ENCODE measurements around the gene SPATA32.

SPATA32 gene

DNA sequence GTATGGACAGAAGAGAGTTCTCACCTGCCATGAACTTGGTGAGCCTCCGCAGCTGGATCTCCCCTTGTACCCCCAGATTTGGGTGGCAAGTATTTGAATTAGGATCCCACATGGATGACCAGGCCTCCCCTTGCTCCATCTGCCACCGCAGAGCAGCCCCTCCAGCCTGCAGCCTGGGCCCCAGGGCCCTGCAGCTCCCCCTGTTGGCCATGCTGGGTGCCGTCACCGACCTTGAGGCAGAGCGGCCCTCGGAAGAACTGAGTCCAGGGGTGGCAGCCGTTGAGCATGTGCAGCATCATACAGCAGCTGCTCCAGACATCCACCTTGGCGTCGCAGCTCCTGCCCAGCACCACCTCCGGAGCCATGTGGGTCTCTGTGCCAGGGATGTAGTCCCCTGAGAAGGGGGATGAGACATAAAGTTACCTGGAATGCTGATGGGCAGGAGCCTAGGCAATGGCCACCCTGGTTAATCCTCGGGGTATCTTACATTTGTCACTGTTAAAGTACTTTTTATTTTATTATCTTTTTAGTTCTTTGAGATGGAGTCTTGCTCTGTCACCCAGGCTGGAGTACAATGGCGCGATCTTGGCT, 9.0 kb upstream of the SPATA32 start:
- H3K18ac ChIP-seq (ENCODE audit: low read length) = no peak overlapping the region
- no CpG with 5 or more reads among the region's 13 CpGs for WGBS, 2 donors (ENCODE audit: extremely low coverage in 2 of 2, insufficient read length in 2 of 2, insufficient replicate concordance in 1 of 2)
- H3K14ac ChIP-seq (ENCODE audit: low read length) = peak overlapping the region; percentile 4
- H3K36me3 ChIP-seq (replicated peaks in 1 of 2; ENCODE audit: control insufficient read depth in 2 of 2, insufficient read depth in 2 of 2, low read length in 2 of 2) = peaks cover 46 to 79% of the 10 kb centered on the region in 2 donors
- no peak overlapping the region for H2BK12ac ChIP-seq (ENCODE audit: low read length)
- H2AK5ac ChIP-seq (ENCODE audit: low read depth, low read length) = peak overlapping the region; percentile 35
- no peak overlapping the region for H2BK120ac ChIP-seq (ENCODE audit: low read depth, low read length)
- no peak overlapping the region for H2BK15ac ChIP-seq (ENCODE audit: low read length)
- peaks cover 0 to 2% of the 10 kb centered on the region in 2 donors for H3K4me1 ChIP-seq (ENCODE audit: control insufficient read depth in 2 of 2, insufficient read depth in 1 of 2, low read depth in 1 of 2, low read length in 2 of 2)
- H2BK5ac ChIP-seq (ENCODE audit: low read length) = peak overlapping the region; percentile 39
- peak overlapping the region; percentile 29 for H3K23ac ChIP-seq (ENCODE audit: low read depth, low read length, poor library complexity)
- no peak overlapping the region for H3K27ac ChIP-seq (replicated peaks; ENCODE audit: low read length)
- peak overlapping the region; percentile 30 for H3K9ac ChIP-seq (ENCODE audit: low read depth, low read length, poor library complexity)
- H3K79me1 ChIP-seq (ENCODE audit: low read depth, low read length) = no peaks in the 10 kb centered on the region
- H4K8ac ChIP-seq (ENCODE audit: low read depth, low read length) = no peak overlapping the region
- H3K4me3 ChIP-seq (ENCODE audit: low read length in 2 of 2) = no peak overlapping the region
- no peaks in the 10 kb centered on the region for H3K27me3 ChIP-seq (ENCODE audit: control insufficient read depth in 3 of 3, insufficient read depth in 3 of 3, low read depth in 1 of 3, low read length in 3 of 3)
- no peak overlapping the region for H3K4me2 ChIP-seq (ENCODE audit: insufficient read depth, low read length, poor library complexity, severe bottlenecking)
- no peak overlapping the region for H3K4ac ChIP-seq (ENCODE audit: low read length)
- DNase-seq (ENCODE audit: low spot score) = peak; percentile 20
- H3K9me3 ChIP-seq (replicated peaks in 1 of 2; ENCODE audit: control insufficient read depth in 2 of 2, insufficient read depth in 1 of 2, low read depth in 1 of 2, low read length in 2 of 2) = no peaks in the 10 kb centered on the region
- H2AFZ ChIP-seq (ENCODE audit: low read length) = no peak overlapping the region
- H4K91ac ChIP-seq (ENCODE audit: low read depth, low read length, poor library complexity) = no peak overlapping the region

GRCh38 chr17:45269912-45270311, 8.0 kb upstream of the SPATA32 start:
- peaks cover 0 to 2% of the 10 kb centered on the region in 2 donors for H3K4me1 ChIP-seq (ENCODE audit: control insufficient read depth in 2 of 2, insufficient read depth in 1 of 2, low read depth in 1 of 2, low read length in 2 of 2)
- no peak overlapping the region for H2BK120ac ChIP-seq (ENCODE audit: low read depth, low read length)

GRCh38 chr17:45267436-45268055, 5.7 kb upstream of the SPATA32 start:
- peaks cover 0 to 4% of the 10 kb centered on the region in 2 donors for H3K4me1 ChIP-seq (ENCODE audit: control insufficient read depth in 2 of 2, insufficient read depth in 1 of 2, low read depth in 1 of 2, low read length in 2 of 2)
- H3K18ac ChIP-seq (ENCODE audit: low read length) = peak overlapping the region; percentile 52
- no peak for DNase-seq (ENCODE audit: low spot score)
- no peak overlapping the region for H3K4me2 ChIP-seq (ENCODE audit: insufficient read depth, low read length, poor library complexity, severe bottlenecking)
- H4K91ac ChIP-seq (ENCODE audit: low read depth, low read length, poor library complexity) = no peak overlapping the region
- H4K8ac ChIP-seq (ENCODE audit: low read depth, low read length) = no peak overlapping the region
- H2BK5ac ChIP-seq (ENCODE audit: low read length) = no peak overlapping the region
- no peak overlapping the region for H3K14ac ChIP-seq (ENCODE audit: low read length)
- H3K4me3 ChIP-seq (ENCODE audit: low read length in 2 of 2) = no peak overlapping the region
- no peak overlapping the region for H2AK5ac ChIP-seq (ENCODE audit: low read depth, low read length)
- H2BK120ac ChIP-seq (ENCODE audit: low read depth, low read length) = no peak overlapping the region
- H3K4ac ChIP-seq (ENCODE audit: low read length) = no peak overlapping the region
- peaks cover 52 to 92% of the 10 kb centered on the region in 2 donors for H3K36me3 ChIP-seq (replicated peaks in 1 of 2; ENCODE audit: control insufficient read depth in 2 of 2, insufficient read depth in 2 of 2, low read length in 2 of 2)
- peaks cover 2% of the 10 kb centered on the region for H3K79me1 ChIP-seq (ENCODE audit: low read depth, low read length)
- no peak overlapping the region for H2BK15ac ChIP-seq (ENCODE audit: low read length)
- WGBS, 2 donors (ENCODE audit: extremely low coverage in 2 of 2, insufficient read length in 2 of 2, insufficient replicate concordance in 1 of 2) = no CpG with 5 or more reads among the region's 10 CpGs
- no peaks in the 10 kb centered on the region for H3K27me3 ChIP-seq (ENCODE audit: control insufficient read depth in 3 of 3, insufficient read depth in 3 of 3, low read depth in 1 of 3, low read length in 3 of 3)
- no peak overlapping the region for H2AFZ ChIP-seq (ENCODE audit: low read length)
- no peak overlapping the region for H3K9ac ChIP-seq (ENCODE audit: low read depth, low read length, poor library complexity)
- no peaks in the 10 kb centered on the region for H3K9me3 ChIP-seq (replicated peaks in 1 of 2; ENCODE audit: control insufficient read depth in 2 of 2, insufficient read depth in 1 of 2, low read depth in 1 of 2, low read length in 2 of 2)
- H3K23ac ChIP-seq (ENCODE audit: low read depth, low read length, poor library complexity) = no peak overlapping the region
- no peak overlapping the region for H3K27ac ChIP-seq (replicated peaks; ENCODE audit: low read length)
- H2BK12ac ChIP-seq (ENCODE audit: low read length) = no peak overlapping the region

More at GRCh38 chr17:45269912-45270311, 8.0 kb upstream of the SPATA32 start:
- no peaks in the 10 kb centered on the region for H3K79me1 ChIP-seq (ENCODE audit: low read depth, low read length)
- no peak overlapping the region for H3K9ac ChIP-seq (ENCODE audit: low read depth, low read length, poor library complexity)
- no peak for DNase-seq (ENCODE audit: low spot score)
- H3K27me3 ChIP-seq (ENCODE audit: control insufficient read depth in 3 of 3, insufficient read depth in 3 of 3, low read depth in 1 of 3, low read length in 3 of 3) = no peaks in the 10 kb centered on the region
- H2AFZ ChIP-seq (ENCODE audit: low read length) = no peak overlapping the region
- H3K23ac ChIP-seq (ENCODE audit: low read depth, low read length, poor library complexity) = no peak overlapping the region
- H3K18ac ChIP-seq (ENCODE audit: low read length) = no peak overlapping the region
- H3K9me3 ChIP-seq (replicated peaks in 1 of 2; ENCODE audit: control insufficient read depth in 2 of 2, insufficient read depth in 1 of 2, low read depth in 1 of 2, low read length in 2 of 2) = no peaks in the 10 kb centered on the region
- H4K8ac ChIP-seq (ENCODE audit: low read depth, low read length) = no peak overlapping the region
- H4K91ac ChIP-seq (ENCODE audit: low read depth, low read length, poor library complexity) = no peak overlapping the region
- no peak overlapping the region for H2AK5ac ChIP-seq (ENCODE audit: low read depth, low read length)
- WGBS, 2 donors (ENCODE audit: extremely low coverage in 2 of 2, insufficient read length in 2 of 2, insufficient replicate concordance in 1 of 2) = no CpG with 5 or more reads among the region's 7 CpGs
- H3K4me2 ChIP-seq (ENCODE audit: insufficient read depth, low read length, poor library complexity, severe bottlenecking) = no peak overlapping the region
- peak overlapping the region; percentile 39 for H2BK5ac ChIP-seq (ENCODE audit: low read length)
- no peak overlapping the region for H2BK15ac ChIP-seq (ENCODE audit: low read length)
- peaks cover 50 to 87% of the 10 kb centered on the region in 2 donors for H3K36me3 ChIP-seq (replicated peaks in 1 of 2; ENCODE audit: control insufficient read depth in 2 of 2, insufficient read depth in 2 of 2, low read length in 2 of 2)
- H3K27ac ChIP-seq (replicated peaks; ENCODE audit: low read length) = no peak overlapping the region
- H3K14ac ChIP-seq (ENCODE audit: low read length) = peak overlapping the region; percentile 31
- no peak overlapping the region for H3K4ac ChIP-seq (ENCODE audit: low read length)
- H3K4me3 ChIP-seq (ENCODE audit: low read length in 2 of 2) = no peak overlapping the region
- H2BK12ac ChIP-seq (ENCODE audit: low read length) = no peak overlapping the region

GRCh38 chr17:45266372-45266926, 4.6 kb upstream of the SPATA32 start:
- H3K4me2 ChIP-seq (ENCODE audit: insufficient read depth, low read length, poor library complexity, severe bottlenecking) = no peak overlapping the region
- H3K79me1 ChIP-seq (ENCODE audit: low read depth, low read length) = peaks cover 4% of the 10 kb centered on the region
- no peak overlapping the region for H3K27ac ChIP-seq (replicated peaks; ENCODE audit: low read length)
- no peak overlapping the region for H2BK120ac ChIP-seq (ENCODE audit: low read depth, low read length)
- no peak overlapping the region for H2AK5ac ChIP-seq (ENCODE audit: low read depth, low read length)
- H2BK5ac ChIP-seq (ENCODE audit: low read length) = no peak overlapping the region
- peaks cover 0 to 9% of the 10 kb centered on the region in 2 donors for H3K4me1 ChIP-seq (ENCODE audit: control insufficient read depth in 2 of 2, insufficient read depth in 1 of 2, low read depth in 1 of 2, low read length in 2 of 2)
- no peaks in the 10 kb centered on the region for H3K27me3 ChIP-seq (ENCODE audit: control insufficient read depth in 3 of 3, insufficient read depth in 3 of 3, low read depth in 1 of 3, low read length in 3 of 3)
- no peak overlapping the region for H3K9ac ChIP-seq (ENCODE audit: low read depth, low read length, poor library complexity)
- H2AFZ ChIP-seq (ENCODE audit: low read length) = no peak overlapping the region
- H2BK12ac ChIP-seq (ENCODE audit: low read length) = no peak overlapping the region
- H3K36me3 ChIP-seq (replicated peaks in 1 of 2; ENCODE audit: control insufficient read depth in 2 of 2, insufficient read depth in 2 of 2, low read length in 2 of 2) = peaks cover 52 to 87% of the 10 kb centered on the region in 2 donors
- H3K9me3 ChIP-seq (replicated peaks in 1 of 2; ENCODE audit: control insufficient read depth in 2 of 2, insufficient read depth in 1 of 2, low read depth in 1 of 2, low read length in 2 of 2) = no peaks in the 10 kb centered on the region
- no peak overlapping the region for H3K4me3 ChIP-seq (ENCODE audit: low read length in 2 of 2)
- H3K4ac ChIP-seq (ENCODE audit: low read length) = no peak overlapping the region
- H2BK15ac ChIP-seq (ENCODE audit: low read length) = no peak overlapping the region
- H4K8ac ChIP-seq (ENCODE audit: low read depth, low read length) = no peak overlapping the region
- H3K18ac ChIP-seq (ENCODE audit: low read length) = no peak overlapping the region
- WGBS, 2 donors (ENCODE audit: extremely low coverage in 2 of 2, insufficient read length in 2 of 2, insufficient replicate concordance in 1 of 2) = no CpG with 5 or more reads among the region's 13 CpGs
- no peak overlapping the region for H4K91ac ChIP-seq (ENCODE audit: low read depth, low read length, poor library complexity)
- H3K14ac ChIP-seq (ENCODE audit: low read length) = no peak overlapping the region
- no peak for DNase-seq (ENCODE audit: low spot score)
- H3K23ac ChIP-seq (ENCODE audit: low read depth, low read length, poor library complexity) = no peak overlapping the region
